Prostate gland (tissue), 2 donors: ENCODE measurements around the gene OR8D1. TPM values are rescaled to one million over a fixed set of nuclear protein-coding genes. Genes with fewer than 3 reads are reported as not detected.

Experiments
- DNase-seq: peaks from one replicate; pipeline ENCODE4 v3.0.0-alpha.2; 2019; ENCODE audit warnings: low spot score
- H3K27ac ChIP-seq, 2 donors: fragments of 200-600 bp; sonication (generic); 2 replicates each; pipeline ENCODE4 v1.5.1; 2017 to 2019
- H3K27me3 ChIP-seq: fragments of 200-600 bp; sonication (generic); replicated peaks from 2 replicates; pipeline ENCODE4 v1.5.1; 2019; ENCODE audit not compliant: insufficient read depth
- H3K36me3 ChIP-seq, 2 donors: fragments of 200-600 bp; sonication (generic); 1 replicate in 1 of 2; 2 replicates in 1 of 2; pipeline versions ENCODE4 v1.5.1 to v1.8.1; 2017 to 2019
- H3K4me1 ChIP-seq: fragments of 200-600 bp; sonication (generic); replicated peaks from 2 replicates; pipeline ENCODE4 v1.5.1; 2019
- H3K4me3 ChIP-seq, 2 donors: fragments of 200-600 bp; sonication (generic); 2 replicates each; pipeline ENCODE4 v1.5.1; 2017 to 2019
- H3K9me3 ChIP-seq: fragments of 200-600 bp; sonication (generic); 2 replicates; pipeline ENCODE4 v1.5.1; 2017
- CTCF ChIP-seq, 4 experiments: fragments of 200-600 bp in 2 of 4; fragments of 450-650 bp in 2 of 4; sonication (generic) in 2 of 4; IDR thresholded peaks; 1 replicate in 3 of 4; 2 replicates in 1 of 4; pipeline ENCODE4 v1.5.1; 2016 to 2019; ENCODE audit warnings: antibody characterized with exemption in 4 of 4, mild to moderate bottlenecking in 2 of 4, moderate library complexity in 2 of 4
- POLR2A ChIP-seq: fragments of 450-650 bp; IDR thresholded peaks from one replicate; pipeline ENCODE4 v1.6.1; 2016; ENCODE audit warnings: antibody characterized with exemption, mild to moderate bottlenecking
- POLR2AphosphoS5 ChIP-seq: sonication (generic); formaldehyde crosslinking; IDR thresholded peaks from one replicate; pipeline ENCODE4 v1.6.1; 2017; ENCODE audit warnings: antibody characterized with exemption
- WGBS: methylation state at CpG from one replicate; pipeline ENCODE4 v1.1.5; 2018; 5-methylcytosine and 5-hydroxymethylcytosine counted together
- intact Hi-C: fragments of 100-400 bp; cut with DNase I; formaldehyde crosslinking; loops from one replicate; pipeline ENCODE4 v1.14.2; 2022
- total RNA-seq, 2 donors: library from RNA; depleted of rRNA; stranded (reverse); fragments of >200 nt; gene quantifications; one replicate each; pipeline ENCODE4 v1.1.0, GENCODE V29; 2016

OR8D1 gene
- total RNA-seq, 2 donors from 2014 or later = not detected

GRCh38 chr11:124320097-124320496, 6.3 kb upstream of the OR8D1 start, which contains the start of gene OR8D2:
Gene OR8D2, minus strand, starts transcription at chr11:124320197. Its CDS starts 0 bp downstream, at chr11:124320197.
- intact Hi-C loops = no loop called here
- Histone ChIP-seq H3K4me3 (no peak within 1 kb of the TSS), H3K27ac (no peak within 1 kb of the TSS), H3K9me3 (no peaks in the 10 kb centered on the region), H3K36me3 (no peaks in the 10 kb centered on the region), H3K4me1 (no peaks in the 10 kb centered on the region), H3K27me3 (no peaks in the 10 kb centered on the region)
- 79% methylated on average over 1 of the region's 1 CpG for WGBS
- no peak for DNase-seq
- TF ChIP-seq POLR2A = no peak
- TF ChIP-seq POLR2AphosphoS5 = no peak
- no peak for TF ChIP-seq CTCF (IDR thresholded peaks at IDR 0.05)

- DNase-seq = no peak
- no peak overlapping the region for H3K4me3 ChIP-seq
- 60% methylated on average over 3 of the region's 3 CpGs for WGBS
- TF ChIP-seq POLR2AphosphoS5 = no peak
- TF ChIP-seq CTCF (IDR thresholded peaks at IDR 0.05) = no peak
- TF ChIP-seq POLR2A = no peak
- H3K27me3 ChIP-seq = no peaks in the 10 kb centered on the region
- H3K36me3 ChIP-seq = no peaks in the 10 kb centered on the region
- no peak overlapping the region for H3K27ac ChIP-seq
- H3K4me1 ChIP-seq = no peaks in the 10 kb centered on the region
- intact Hi-C loops = no loop called here
- H3K9me3 ChIP-seq = no peaks in the 10 kb centered on the region
Observed at GRCh38 chr11:124315052-124315451, 1.3 kb upstream of the OR8D1 start.

GRCh38 chr11:124313131-124313530, 618 bp downstream of the OR8D1 start:
- no peak overlapping the region for H3K4me3 ChIP-seq
- intact Hi-C loops = no loop called here
- H3K27ac ChIP-seq = no peak overlapping the region
- no peaks in the 10 kb centered on the region for H3K4me1 ChIP-seq
- TF ChIP-seq POLR2A (no peak), POLR2AphosphoS5 (no peak), CTCF (IDR thresholded peaks at IDR 0.05) (no peak)
- no peaks in the 10 kb centered on the region for H3K9me3 ChIP-seq
- no peak for DNase-seq
- no peaks in the 10 kb centered on the region for H3K36me3 ChIP-seq
- H3K27me3 ChIP-seq = no peaks in the 10 kb centered on the region
- WGBS = 87% methylated on average over 4 of the region's 4 CpGs

- no peaks in the 10 kb centered on the region for H3K4me1 ChIP-seq
- TF ChIP-seq POLR2A (no peak), CTCF (IDR thresholded peaks at IDR 0.05) (no peak), POLR2AphosphoS5 (no peak)
- DNase-seq = no peak
- H3K27me3 ChIP-seq = no peaks in the 10 kb centered on the region
- H3K9me3 ChIP-seq = no peaks in the 10 kb centered on the region
- no peaks in the 10 kb centered on the region for H3K36me3 ChIP-seq
- no peak overlapping the region for H3K4me3 ChIP-seq
- no peak overlapping the region for H3K27ac ChIP-seq
- intact Hi-C loops = no loop called here
Observed at GRCh38 chr11:124311670-124312069, 2.1 kb downstream of the OR8D1 start.

- intact Hi-C loops = no loop called here
- H3K27ac ChIP-seq = no peak overlapping the region
- H3K4me1 ChIP-seq = no peaks in the 10 kb centered on the region
- H3K27me3 ChIP-seq = no peaks in the 10 kb centered on the region
- TF ChIP-seq POLR2AphosphoS5 = no peak
- H3K36me3 ChIP-seq = no peaks in the 10 kb centered on the region
- WGBS = 81% methylated on average over 5 of the region's 5 CpGs
- H3K9me3 ChIP-seq = no peaks in the 10 kb centered on the region
- H3K4me3 ChIP-seq = no peak overlapping the region
- DNase-seq = no peak
Observed at GRCh38 chr11:124311269-124311668, 2.5 kb downstream of the OR8D1 start.
